CD8-positive, alpha-beta memory T cell (primary cell): ENCODE measurements around the gene ARHGAP45. TPM values are rescaled to one million over a fixed set of nuclear protein-coding genes. Genes with fewer than 3 reads are reported as not detected.
A peak's percentile ranks its signal among the peaks of the same experiment; 100 is the strongest.

ENCODE experiments used
- CTCF ChIA-PET: fragments of 350-600 bp; sonication (Branson Sonifier 250); formaldehyde crosslinking; loops from one replicate; lab custom pipeline; 2021; ENCODE audit warnings: antibody characterized with exemption; lab: Charles Lee
- POLR2A ChIA-PET: fragments of 350-600 bp; sonication (Branson Sonifier 250); formaldehyde crosslinking; loops from one replicate; lab custom pipeline; 2021; ENCODE audit warnings: antibody characterized with exemption; lab: Charles Lee
- DNase-seq, 5 donors: peaks; one replicate each; pipeline versions ENCODE4 v3.0.0 to v3.0.0-alpha.2; 2020 to 2022; ENCODE audit warnings: mixed read lengths in 1 of 5
- H3K27ac ChIP-seq: one replicate; pipeline ENCODE4 v1.7.0; 2013; ENCODE audit warnings: low read depth, mild to moderate bottlenecking, low read length, moderate library complexity
- H3K27me3 ChIP-seq: 2 replicates; pipeline ENCODE4 v1.7.0; 2013; ENCODE audit warnings: low read length, mild to moderate bottlenecking; ENCODE audit not compliant: insufficient read depth, poor library complexity, severe bottlenecking
- H3K36me3 ChIP-seq: 2 replicates; pipeline ENCODE4 v1.7.0; 2013; ENCODE audit warnings: mild to moderate bottlenecking, low read length, moderate library complexity; ENCODE audit not compliant: insufficient read depth
- H3K4me1 ChIP-seq: 2 replicates; pipeline ENCODE4 v1.7.0; 2013; ENCODE audit warnings: mild to moderate bottlenecking, low read length, moderate library complexity; ENCODE audit not compliant: insufficient read depth
- H3K4me3 ChIP-seq: 2 replicates; pipeline ENCODE4 v1.7.0; 2013; ENCODE audit warnings: mild to moderate bottlenecking, low read length
- H3K9me3 ChIP-seq: 2 replicates; pipeline ENCODE4 v1.7.0; 2013; ENCODE audit warnings: mild to moderate bottlenecking, low read length
- H3K27ac Mint-ChIP-seq, 8 donors: one replicate each; pipeline ENCODE4 v1.8.0; 2020 to 2021; ENCODE audit warnings: mixed read lengths in 8 of 8, mild to moderate bottlenecking in 6 of 8, inconsistent platforms in 3 of 8, moderate library complexity in 3 of 8
- H3K27me3 Mint-ChIP-seq, 2 donors: one replicate each; pipeline ENCODE4 v1.8.0; 2020 to 2021; ENCODE audit warnings: mixed read lengths in 2 of 2, mild to moderate bottlenecking in 1 of 2, moderate library complexity in 1 of 2
- H3K36me3 Mint-ChIP-seq, 3 donors: one replicate each; pipeline ENCODE4 v1.8.0; 2020 to 2021; ENCODE audit warnings: mixed read lengths in 3 of 3, inconsistent platforms in 1 of 3, mild to moderate bottlenecking in 1 of 3
- H3K4me1 Mint-ChIP-seq, 3 donors: one replicate each; pipeline ENCODE4 v1.8.0; 2020 to 2021; ENCODE audit warnings: mixed read lengths in 3 of 3, inconsistent platforms in 1 of 3, mild to moderate bottlenecking in 1 of 3
- H3K4me3 Mint-ChIP-seq, 7 donors: one replicate each; pipeline ENCODE4 v1.8.0; 2020 to 2021; ENCODE audit warnings: mixed read lengths in 7 of 7, mild to moderate bottlenecking in 6 of 7, moderate library complexity in 4 of 7, inconsistent platforms in 2 of 7
- H3K9me3 Mint-ChIP-seq, 5 donors: one replicate each; pipeline ENCODE4 v1.8.0; 2020 to 2022; ENCODE audit warnings: mixed read lengths in 5 of 5, mild to moderate bottlenecking in 3 of 5, moderate library complexity in 2 of 5, inconsistent platforms in 1 of 5
- polyA plus RNA-seq: library from polyadenylated mRNA; unstranded; fragments of 300-500 nt; fragmentation: Illumina TruSeq; gene quantifications from one replicate; pipeline ENCODE4 v1.2.3, GENCODE V29; 2021
- total RNA-seq, 2 experiments: library from RNA; stranded (reverse); gene quantifications; one replicate each; pipeline ENCODE4 v1.2.3, GENCODE V29; 2021

Gene ARHGAP45
- total and polyA plus RNA-seq, 3 experiments from 2014 or later: 212 to 478 (median 220) TPM

GRCh38 chr19:1122021-1122971 lies 55.3 kb downstream of the ARHGAP45 start:
- no peaks in the 10 kb centered on the region for H3K4me1 ChIP-seq
- ChIA-PET POLR2A (interaction anchor here (0.5 kb wide), 1 partner anchor 11 kb away, joined by 4 read pairs; no protein-coding TSS in a partner anchor), CTCF (interaction anchor here (0.8 to 1.2 kb wide), 2 partner anchors 9 kb away, joined by 3 to 5 read pairs; no protein-coding TSS in a partner anchor)
- H3K36me3 Mint-ChIP-seq: peaks cover 0 to 73% (median 0%) of the 10 kb centered on the region in 3 donors
- H3K27ac ChIP-seq: no peak overlapping the region
- no peaks in the 10 kb centered on the region for H3K9me3 ChIP-seq
- peaks cover 48% of the 10 kb centered on the region for H3K36me3 ChIP-seq
- no peaks in the 10 kb centered on the region for H3K27me3 Mint-ChIP-seq
- H3K4me3 Mint-ChIP-seq: no peak overlapping the region
- peak in 1 of 5 donors; percentile 46 for DNase-seq
- no peaks in the 10 kb centered on the region for H3K9me3 Mint-ChIP-seq
- no peaks in the 10 kb centered on the region for H3K4me1 Mint-ChIP-seq
- no peaks in the 10 kb centered on the region for H3K27me3 ChIP-seq
- H3K27ac Mint-ChIP-seq: no peak overlapping the region
- no peak overlapping the region for H3K4me3 ChIP-seq

- H3K36me3 ChIP-seq: peaks cover 45% of the 10 kb centered on the region
- Mint-ChIP-seq H3K4me3 (no peak overlapping the region), H3K27ac (no peak overlapping the region), H3K4me1 (peaks cover 0 to 3% (median 0%) of the 10 kb centered on the region in 3 donors), H3K36me3 (peaks cover 0 to 73% (median 0%) of the 10 kb centered on the region in 3 donors), H3K27me3 (peaks cover 0 to 1% of the 10 kb centered on the region in 2 donors), H3K9me3 (no peaks in the 10 kb centered on the region)
- no peaks in the 10 kb centered on the region for H3K9me3 ChIP-seq
- H3K27ac ChIP-seq: no peak overlapping the region
- H3K4me1 ChIP-seq: no peaks in the 10 kb centered on the region
- H3K27me3 ChIP-seq: no peaks in the 10 kb centered on the region
- DNase-seq: no peak
- H3K4me3 ChIP-seq: no peak overlapping the region
- ChIA-PET POLR2A (interaction anchor here (0.5 kb wide), 1 partner anchor 12 kb away, joined by 4 read pairs; no protein-coding TSS in a partner anchor), CTCF (interaction anchor here (1.2 kb wide), 1 partner anchor 10 kb away, joined by 5 read pairs; no protein-coding TSS in a partner anchor)
Observed at GRCh38 chr19:1122972-1123363, 56.0 kb downstream of the ARHGAP45 start.

GRCh38 chr19:1123381-1123780 lies 56.4 kb downstream of the ARHGAP45 start:
- Histone ChIP-seq H3K4me1 (no peaks in the 10 kb centered on the region), H3K27ac (no peak overlapping the region), H3K9me3 (no peaks in the 10 kb centered on the region), H3K36me3 (peaks cover 41% of the 10 kb centered on the region), H3K27me3 (no peaks in the 10 kb centered on the region), H3K4me3 (no peak overlapping the region)
- Mint-ChIP-seq H3K36me3 (peaks cover 0 to 69% (median 0%) of the 10 kb centered on the region in 3 donors), H3K27ac (no peak overlapping the region), H3K4me3 (peak overlapping the region in 1 of 7 donors; percentile 48), H3K27me3 (peaks cover 0 to 1% of the 10 kb centered on the region in 2 donors), H3K9me3 (no peaks in the 10 kb centered on the region), H3K4me1 (peaks cover 0 to 4% (median 0%) of the 10 kb centered on the region in 3 donors)
- no peak for DNase-seq
- POLR2A ChIA-PET: interaction anchor here (0.5 kb wide), 1 partner anchor 12 kb away, joined by 4 read pairs; no protein-coding TSS in a partner anchor
- CTCF ChIA-PET: interaction anchor here (1.2 kb wide), 1 partner anchor 10 kb away, joined by 5 read pairs; no protein-coding TSS in a partner anchor

DNA sequence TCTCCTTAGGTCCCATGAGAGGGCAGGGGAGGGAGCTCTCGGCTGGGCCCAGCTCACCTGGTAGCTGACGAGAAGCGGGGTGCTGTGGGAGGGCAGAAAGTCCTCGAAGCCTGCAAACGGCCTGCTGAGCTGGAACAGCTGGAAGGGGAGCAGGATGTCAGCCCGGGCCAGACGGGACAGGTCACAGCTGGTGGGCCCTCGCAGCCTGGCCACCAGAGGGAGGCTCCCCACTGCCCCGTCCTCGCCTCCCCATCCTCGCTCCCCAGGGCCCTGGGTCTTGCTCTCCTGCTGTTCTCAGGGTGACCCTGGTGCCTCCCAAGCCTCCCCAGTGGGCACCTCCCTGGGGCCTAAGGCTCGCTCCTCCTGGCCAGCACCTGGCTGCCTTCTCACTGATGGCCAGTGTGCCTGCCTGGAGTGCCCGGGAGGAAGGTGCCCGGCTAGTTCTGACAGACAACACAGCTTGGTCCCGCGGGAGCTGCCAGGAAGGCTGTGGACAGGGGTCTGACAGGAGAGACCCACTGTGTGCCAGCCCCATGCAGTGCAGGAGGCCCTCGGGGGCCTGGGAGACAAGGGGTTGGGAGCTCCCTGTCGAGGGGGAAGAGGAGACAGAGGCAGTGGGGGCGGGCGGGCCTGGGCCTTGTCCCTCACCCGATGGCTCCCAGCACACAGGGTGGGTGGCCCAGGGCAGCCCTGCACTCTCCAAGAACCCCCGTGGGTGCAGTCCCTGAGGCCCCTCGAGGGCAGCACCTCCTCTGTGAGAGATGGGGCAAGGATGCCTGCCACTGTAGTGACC lies 57.1 kb downstream of the ARHGAP45 start:
- POLR2A ChIA-PET: no interaction called here
- Histone ChIP-seq H3K36me3 (peaks cover 35% of the 10 kb centered on the region), H3K4me1 (no peaks in the 10 kb centered on the region), H3K9me3 (no peaks in the 10 kb centered on the region), H3K27me3 (no peaks in the 10 kb centered on the region), H3K4me3 (no peak overlapping the region), H3K27ac (no peak overlapping the region)
- CTCF ChIA-PET: interaction anchor here (1.2 kb wide), 1 partner anchor 11 kb away, joined by 5 read pairs; no protein-coding TSS in a partner anchor
- H3K4me3 Mint-ChIP-seq: peak overlapping the region in 1 of 7 donors; percentile 51
- peaks cover 0 to 1% of the 10 kb centered on the region in 2 donors for H3K27me3 Mint-ChIP-seq
- no peaks in the 10 kb centered on the region for H3K9me3 Mint-ChIP-seq
- peak overlapping the region in 1 of 8 donors; percentile 64 for H3K27ac Mint-ChIP-seq
- no peak for DNase-seq
- H3K4me1 Mint-ChIP-seq: peaks cover 0 to 6% (median 1%) of the 10 kb centered on the region in 3 donors
- H3K36me3 Mint-ChIP-seq: peaks cover 0 to 65% (median 0%) of the 10 kb centered on the region in 3 donors

GRCh38 chr19:1125601-1126467 lies 58.9 kb downstream of the ARHGAP45 start:
- Mint-ChIP-seq H3K9me3 (no peaks in the 10 kb centered on the region), H3K27me3 (peaks cover 0 to 1% of the 10 kb centered on the region in 2 donors), H3K36me3 (peaks cover 0 to 53% (median 0%) of the 10 kb centered on the region in 3 donors), H3K4me1 (peaks cover 10 to 23% (median 11%) of the 10 kb centered on the region in 3 donors), H3K4me3 (no peak overlapping the region), H3K27ac (peak overlapping the region in 4 of 8 donors; percentile 18 to 70 (median 46))
- no peak for DNase-seq
- CTCF ChIA-PET: no interaction called here
- Histone ChIP-seq H3K36me3 (peaks cover 35% of the 10 kb centered on the region), H3K4me1 (peaks cover 15% of the 10 kb centered on the region), H3K27ac (no peak overlapping the region), H3K27me3 (no peaks in the 10 kb centered on the region), H3K9me3 (no peaks in the 10 kb centered on the region), H3K4me3 (no peak overlapping the region)
- POLR2A ChIA-PET: no interaction called here

GRCh38 chr19:1126984-1127760 lies 60.2 kb downstream of the ARHGAP45 start:
- peaks cover 0 to 40% (median 0%) of the 10 kb centered on the region in 3 donors for H3K36me3 Mint-ChIP-seq
- no peaks in the 10 kb centered on the region for H3K9me3 Mint-ChIP-seq
- ChIA-PET CTCF (no interaction called here), POLR2A (no interaction called here)
- no peak overlapping the region for H3K4me3 ChIP-seq
- peak overlapping the region in 3 of 8 donors; percentile 40 to 73 (median 71) for H3K27ac Mint-ChIP-seq
- no peak for DNase-seq
- no peak overlapping the region for H3K27ac ChIP-seq
- peaks cover 0 to 1% of the 10 kb centered on the region in 2 donors for H3K27me3 Mint-ChIP-seq
- H3K4me1 ChIP-seq: peaks cover 17% of the 10 kb centered on the region
- no peaks in the 10 kb centered on the region for H3K9me3 ChIP-seq
- peak overlapping the region in 1 of 7 donors; percentile 27 for H3K4me3 Mint-ChIP-seq
- H3K36me3 ChIP-seq: peaks cover 23% of the 10 kb centered on the region
- no peaks in the 10 kb centered on the region for H3K27me3 ChIP-seq
- peaks cover 13 to 30% (median 14%) of the 10 kb centered on the region in 3 donors for H3K4me1 Mint-ChIP-seq
